Activated gamma-delta T cell (primary cell): ENCODE data around the gene UIMC1.

ENCODE experiments used
- DNase-seq: peaks from one replicate; lab custom pipeline; 2025; lab: John Stamatoyannopoulos, UW

UIMC1 gene

GRCh38 chr5:176902102-176902814 is 104.3 kb downstream of the UIMC1 start:
- no peak for DNase-seq

GRCh38 chr5:176901260-176902101 is 105.1 kb downstream of the UIMC1 start:
- no peak for DNase-seq

DNA sequence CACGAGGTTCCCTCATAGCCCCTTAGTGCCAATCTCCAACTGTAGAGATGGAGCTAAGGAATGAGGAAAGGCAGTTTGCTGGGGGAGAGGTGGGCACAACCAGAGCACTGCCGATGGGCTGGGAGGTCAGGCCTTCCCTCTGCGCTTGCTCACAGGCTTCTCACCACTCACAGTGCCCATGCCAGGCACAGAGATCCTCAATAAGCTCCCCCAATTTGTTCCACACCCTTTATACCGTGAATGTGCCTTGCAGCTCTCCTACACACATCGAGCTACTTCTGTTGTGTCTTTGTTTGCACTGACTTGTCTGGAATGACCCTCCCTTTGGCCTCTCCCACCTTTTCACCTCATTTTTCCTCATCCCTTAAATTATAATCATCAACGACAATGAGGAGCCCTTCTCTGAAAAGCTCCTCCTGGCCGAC is 105.8 kb downstream of the UIMC1 start:
- DNase-seq = no peak

GRCh38 chr5:176899946-176900779 is 106.4 kb downstream of the UIMC1 start:
- no peak for DNase-seq

GRCh38 chr5:176899296-176899891 is 107.2 kb downstream of the UIMC1 start, which contains the start of gene HK3:
Gene HK3, minus strand, starts transcription at chr5:176899346. Its CDS starts 3,187 bp downstream, at chr5:176896159.
- no peak for DNase-seq

DNA sequence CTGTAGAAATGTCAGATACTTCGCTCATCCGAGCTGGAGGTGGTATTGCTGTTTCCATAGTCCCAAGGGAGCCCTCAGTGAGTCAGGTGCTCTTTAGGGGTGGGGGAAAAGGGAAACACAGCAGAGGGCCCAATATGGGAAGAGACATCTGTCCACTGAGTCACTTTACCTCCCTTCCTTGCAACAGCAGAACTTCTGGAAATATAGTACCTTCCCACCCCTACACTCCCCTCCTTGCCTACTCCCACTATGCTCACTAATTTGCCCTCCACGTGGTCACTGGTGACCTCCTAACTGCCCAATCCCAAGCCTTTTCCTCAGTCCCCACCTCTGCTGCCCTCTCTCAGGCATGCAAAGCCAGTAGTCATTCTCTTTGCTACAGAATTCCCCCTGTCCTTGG is 109.3 kb downstream of the UIMC1 start:
- no peak for DNase-seq

DNA sequence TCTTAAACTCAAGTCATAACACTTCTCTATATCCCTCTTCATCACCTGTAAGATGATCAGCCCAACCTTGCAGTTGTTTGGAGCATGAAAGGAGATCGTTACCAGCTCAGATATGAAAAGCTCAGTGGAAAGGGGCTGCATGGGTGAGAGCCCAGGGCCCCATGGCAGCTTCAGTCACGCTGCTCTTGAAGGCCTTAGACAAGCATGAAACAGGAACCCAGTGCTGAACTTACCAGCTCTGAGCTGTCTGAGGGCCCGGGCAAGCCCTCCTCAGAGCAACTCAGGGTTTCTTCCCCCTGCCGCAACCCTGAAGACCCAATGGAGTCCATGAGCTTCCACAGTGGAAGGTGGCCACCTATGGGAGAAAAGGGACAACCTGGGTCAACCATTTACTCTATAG is 110.7 kb downstream of the UIMC1 start:
- DNase-seq = no peak

GRCh38 chr5:176894298-176894697 is 112.3 kb downstream of the UIMC1 start:
- no peak for DNase-seq

- DNase-seq = no peak
These were observed 113.9 kb downstream of the UIMC1 start for GRCh38 chr5:176892663-176893062.

DNA sequence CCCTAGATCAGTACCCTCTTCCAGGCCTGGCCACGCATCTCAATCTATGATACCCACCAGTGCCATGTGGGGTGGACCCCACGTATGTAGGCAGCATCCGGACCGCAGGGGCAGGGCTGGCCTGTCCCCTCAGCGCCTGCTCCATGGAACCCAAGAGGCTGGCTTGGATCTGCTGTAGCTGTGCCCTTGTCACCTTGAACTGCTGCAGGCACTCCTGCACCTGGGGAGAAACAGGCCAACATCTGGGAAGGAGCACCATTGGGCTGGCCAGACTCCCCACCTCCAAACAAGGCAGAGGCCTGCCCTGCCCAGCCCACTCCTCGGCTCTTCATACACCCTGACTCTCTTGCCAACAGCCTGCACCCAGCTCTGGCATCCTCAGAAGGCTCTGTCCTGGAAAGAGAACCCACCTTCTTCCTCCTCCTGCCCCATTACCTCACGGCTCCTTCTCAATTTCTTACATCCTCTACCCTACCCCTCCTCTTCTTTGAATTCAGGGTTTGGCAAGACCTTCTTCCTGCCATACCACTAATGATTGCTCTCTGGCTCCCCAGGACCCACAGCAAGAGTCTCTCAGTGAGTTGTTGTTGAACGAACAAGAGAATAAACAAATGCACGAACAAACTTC is 115.1 kb downstream of the UIMC1 start:
- DNase-seq = no peak

- DNase-seq = no peak
These were observed 115.9 kb downstream of the UIMC1 start for GRCh38 chr5:176890455-176891330.

- DNase-seq = no peak
These were observed 117.0 kb downstream of the UIMC1 start for GRCh38 chr5:176889321-176890280.

DNA sequence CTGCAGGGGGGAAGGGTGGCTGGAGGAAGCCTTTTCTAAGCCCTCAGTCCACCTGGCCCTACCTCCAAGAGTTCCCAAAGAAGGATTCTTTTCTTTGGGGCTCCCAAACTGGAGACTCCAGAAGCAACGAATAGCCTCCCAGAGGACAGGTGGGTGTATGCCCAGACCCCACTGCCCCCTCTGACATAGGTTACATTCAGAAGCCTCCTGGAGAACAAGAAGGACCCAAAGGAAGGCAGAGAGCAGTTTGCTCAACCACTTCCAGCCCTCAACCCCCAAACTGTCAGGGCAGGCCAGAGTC is 117.8 kb downstream of the UIMC1 start:
- no peak for DNase-seq

DNA sequence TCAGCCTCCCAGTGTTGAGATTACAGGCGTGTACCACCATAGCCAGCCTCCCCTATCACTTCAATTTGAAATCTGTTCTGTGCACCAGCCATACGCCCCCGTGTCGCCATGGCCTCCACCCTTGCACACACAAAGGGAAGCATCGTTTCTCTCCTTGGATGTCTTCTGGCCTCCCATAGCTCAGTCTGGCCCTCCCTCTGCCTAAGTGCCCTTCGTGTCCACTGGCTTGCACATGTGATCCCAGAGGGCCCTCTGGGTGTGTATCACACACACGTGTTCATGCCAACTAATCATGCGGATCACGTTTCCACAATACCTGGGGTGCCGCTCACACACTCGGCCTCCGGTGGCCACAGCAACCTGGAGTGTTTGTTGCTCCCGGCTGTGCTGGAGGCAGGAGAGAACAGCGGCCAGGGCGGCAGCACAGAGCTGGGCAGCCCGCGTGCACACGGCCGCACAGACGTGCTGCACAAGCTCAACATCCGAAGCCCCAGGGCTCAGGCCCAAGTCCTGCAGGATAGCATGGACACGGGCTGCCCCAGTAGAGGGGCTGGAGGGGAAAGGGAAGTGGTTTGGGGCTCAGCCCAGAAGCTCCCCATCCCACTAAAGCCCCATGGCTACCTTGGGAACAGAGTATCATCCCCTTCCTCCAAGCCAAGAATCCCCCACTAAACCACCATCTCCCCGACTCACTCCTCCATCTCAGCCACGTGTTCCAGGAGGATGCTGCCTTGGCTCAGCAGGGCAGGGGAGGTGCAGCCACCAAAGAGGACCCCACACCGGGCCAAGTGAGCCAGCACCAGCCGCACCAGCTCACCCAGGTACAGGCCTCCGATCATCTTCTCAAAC is 118.3 kb downstream of the UIMC1 start:
- no peak for DNase-seq

DNA sequence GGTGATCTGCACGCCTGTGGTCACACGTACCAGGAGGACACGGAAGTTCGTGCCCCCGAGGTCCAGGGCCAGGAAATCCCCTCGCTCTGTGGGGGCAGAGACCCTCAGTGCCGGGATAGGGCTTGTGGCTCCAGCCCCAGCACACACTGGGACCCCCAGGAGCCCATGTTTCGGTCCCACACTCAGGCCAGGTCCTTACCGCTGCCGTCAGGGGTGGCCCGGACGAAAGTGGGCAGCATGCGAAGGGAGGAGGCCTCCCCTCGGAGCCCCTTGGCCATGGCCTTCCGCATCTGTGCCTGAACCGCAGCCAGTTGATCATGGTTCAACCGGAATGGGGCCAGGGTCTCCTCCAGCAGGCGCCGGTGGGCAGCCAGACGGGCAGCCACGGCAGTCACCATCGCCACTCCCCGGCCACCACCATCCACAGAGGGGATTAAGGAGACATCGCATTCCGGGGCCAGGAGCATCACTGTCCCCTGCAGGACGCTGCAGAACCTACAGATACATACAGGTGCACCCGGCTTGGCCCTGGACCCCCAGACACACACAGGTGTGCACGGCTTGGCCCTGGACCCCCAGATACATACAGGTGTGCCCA is 119.2 kb downstream of the UIMC1 start:
- DNase-seq = no peak

GRCh38 chr5:176886336-176887251 is 120.0 kb downstream of the UIMC1 start:
- no peak for DNase-seq

GRCh38 chr5:176884571-176884890 is 122.0 kb downstream of the UIMC1 start:
- DNase-seq = no peak
